Endothelial cell of umbilical vein (primary cell): ENCODE data around the gene DCHS2. TPM values are rescaled to one million over a fixed set of nuclear protein-coding genes. Genes with fewer than 3 reads are reported as not detected.

Source experiments
- BruUV-seq: library from RNA; stranded (reverse); fragments of 400-500 nt; replicated peaks from 2 replicates; lab custom pipeline; 2021; lab: Mats Ljungman, UMichigan
- CTCF ChIA-PET: fragments of 300-600, 350-600 bp; sonication (Branson Sonifier 250); formaldehyde crosslinking; loops from one replicate; lab custom pipeline; 2021; ENCODE audit warnings: antibody characterized with exemption, inconsistent platforms; lab: Charles Lee
- POLR2A ChIA-PET: fragments of 300-600, 350-600 bp; sonication (Branson Sonifier 250); formaldehyde crosslinking; loops from one replicate; lab custom pipeline; 2021; ENCODE audit warnings: antibody characterized with exemption, inconsistent platforms; lab: Charles Lee
- DNase-seq: peaks from one replicate; pipeline ENCODE4 v3.0.0-alpha.2; 2011; ENCODE audit warnings: low read depth, low spot score
- FAIRE-seq: peaks from 2 replicates; lab custom pipeline; 2011; peaks lifted over from hg19 to GRCh38; lab: Jason Lieb, UNC
- H2AFZ ChIP-seq: 2 replicates; pipeline ENCODE4 v1.6.0; 2012; ENCODE audit warnings: low read depth, low read length, control low read depth, inconsistent platforms
- H3K27ac ChIP-seq: 2 replicates; pipeline ENCODE4 v1.5.1; 2011; ENCODE audit warnings: low read depth, mild to moderate bottlenecking, control low read depth, low read length, moderate library complexity; ENCODE audit not compliant: insufficient read depth
- H3K27me3 ChIP-seq, 2 experiments: 2 replicates each; pipeline versions ENCODE4 v1.6.0 to v1.6.1; 2011; ENCODE audit warnings: low read length in 2 of 2, mixed read lengths in 1 of 2; ENCODE audit not compliant: control insufficient read depth in 2 of 2, insufficient read depth in 2 of 2
- H3K36me3 ChIP-seq, 2 experiments: 2 replicates in 1 of 2; 3 replicates in 1 of 2; pipeline ENCODE4 v1.5.1; 2011; ENCODE audit warnings: low read length in 2 of 2, mild to moderate bottlenecking in 1 of 2, moderate library complexity in 1 of 2; ENCODE audit not compliant: control insufficient read depth in 2 of 2, insufficient read depth in 2 of 2; ENCODE audit errors: extremely low read depth in 1 of 2
- H3K4me1 ChIP-seq: 3 replicates; pipeline ENCODE4 v1.5.1; 2011; ENCODE audit warnings: mild to moderate bottlenecking, low read length; ENCODE audit not compliant: control insufficient read depth, insufficient read depth; ENCODE audit errors: extremely low read depth
- H3K4me2 ChIP-seq: 2 replicates; pipeline ENCODE4 v1.6.1; 2011; ENCODE audit warnings: low read length, control low read depth, mixed read lengths; ENCODE audit not compliant: insufficient read depth
- H3K4me3 ChIP-seq, 3 experiments: fragments of 200-600 bp in 1 of 3; sonication (generic), shearing (Covaris generic) in 1 of 3; replicated peaks in 1 of 3; 2 replicates each; pipeline ENCODE4 v1.5.1; 2011 to 2016; ENCODE audit warnings: control low read depth in 3 of 3, low read length in 3 of 3, mild to moderate bottlenecking in 2 of 3, inconsistent platforms in 1 of 3, low read depth in 1 of 3, moderate library complexity in 1 of 3; ENCODE audit not compliant: insufficient read depth in 1 of 3
- H3K79me2 ChIP-seq: 2 replicates; pipeline ENCODE4 v1.6.0; 2012; ENCODE audit warnings: low read length, inconsistent platforms; ENCODE audit not compliant: control insufficient read depth, insufficient read depth
- H3K9ac ChIP-seq: replicated peaks from 2 replicates; pipeline ENCODE3; 2011; ENCODE audit warnings: low read length, control low read depth; ENCODE audit not compliant: insufficient read depth; ENCODE audit errors: extremely low read depth
- H3K9me1 ChIP-seq: replicated peaks from 3 replicates; pipeline ENCODE4 v1.6.0; 2011; ENCODE audit warnings: mild to moderate bottlenecking, low read length; ENCODE audit not compliant: control insufficient read depth, insufficient read depth; ENCODE audit errors: extremely low read depth
- H3K9me3 ChIP-seq: replicated peaks from 2 replicates; pipeline ENCODE4 v1.5.1; 2012; ENCODE audit warnings: low read length, inconsistent platforms; ENCODE audit not compliant: control insufficient read depth, insufficient read depth
- H4K20me1 ChIP-seq: replicated peaks from 2 replicates; pipeline ENCODE3; 2011; ENCODE audit warnings: mild to moderate bottlenecking, low read length; ENCODE audit not compliant: control insufficient read depth, insufficient read depth; ENCODE audit errors: extremely low read depth
- EZH2 ChIP-seq: IDR thresholded peaks from 2 replicates; pipeline ENCODE4 v1.6.1; 2012; ENCODE audit warnings: borderline replicate concordance, low read depth, mild to moderate bottlenecking, moderate library complexity, low read length, inconsistent platforms; ENCODE audit not compliant: severe bottlenecking
- FOS ChIP-seq: IDR thresholded peaks from 2 replicates; pipeline ENCODE4 v1.6.1; 2011; ENCODE audit warnings: mild to moderate bottlenecking, low read length, moderate library complexity, borderline replicate concordance; ENCODE audit not compliant: insufficient read depth
- GATA2 ChIP-seq: IDR thresholded peaks from 2 replicates; pipeline ENCODE4 v1.7.0; 2011; ENCODE audit warnings: low read depth, mild to moderate bottlenecking, moderate library complexity, mixed read lengths, low read length; ENCODE audit not compliant: insufficient read length, insufficient read depth
- JUN ChIP-seq: IDR thresholded peaks from 2 replicates; pipeline ENCODE4 v1.6.1; 2011; ENCODE audit warnings: borderline replicate concordance, low read depth; ENCODE audit not compliant: insufficient read length, insufficient read depth
- MAX ChIP-seq: IDR thresholded peaks from 2 replicates; pipeline ENCODE4 v1.6.1; 2011; ENCODE audit not compliant: insufficient read depth, insufficient read length
- MYC ChIP-seq: IDR thresholded peaks from one replicate; pipeline ENCODE4 v1.6.1; 2011; ENCODE audit warnings: mild to moderate bottlenecking, low read depth, low read length
- POLR2A ChIP-seq: IDR thresholded peaks from 2 replicates; pipeline ENCODE4 v1.6.1; 2012; ENCODE audit warnings: low read depth, mild to moderate bottlenecking, control low read depth, low read length
- POLR2AphosphoS5 ChIP-seq: IDR thresholded peaks from 2 replicates; pipeline ENCODE4 v1.6.1; 2012; ENCODE audit warnings: low read depth, mild to moderate bottlenecking, control low read depth, low read length, moderate library complexity; ENCODE audit not compliant: insufficient read depth
- dilution Hi-C: fragments of 300-500 bp; cut with MboI; formaldehyde crosslinking; loops from one replicate; pipeline ENCODE4 v1.15.0; 2019; ENCODE audit warnings: low sequenced_read_pairs; ENCODE audit not compliant: extremely low pct_ligation_motif_present
- intact Hi-C: fragments of 100-400 bp; cut with micrococcal nuclease; formaldehyde crosslinking; loops from one replicate; pipeline ENCODE4 v1.10.0; 2022
- polyA plus RNA-seq, 4 experiments: library from polyadenylated mRNA; depleted of rRNA in 3 of 4; stranded (reverse) in 3 of 4; unstranded in 1 of 4; fragments of >200 nt; gene quantifications; 2 replicates each; pipeline versions ENCODE4 v1.2.1 to v1.2.3, GENCODE V29; 2011 to 2012; ENCODE audit warnings: missing spikeins in 1 of 4
- total RNA-seq: library from RNA; stranded (reverse); gene quantifications from 2 replicates; pipeline ENCODE4 v1.2.3, GENCODE V29; 2021
- TF ChIP-seq, protein P1 (sequence below), 2 donors: IDR thresholded peaks; 1 replicate in 1 of 2; 2 replicates in 1 of 2; pipeline ENCODE4 v1.5.1; 2011; ENCODE audit warnings: low read length in 2 of 2, mild to moderate bottlenecking in 2 of 2, moderate library complexity in 2 of 2, control low read depth in 1 of 2, inconsistent platforms in 1 of 2, low read depth in 1 of 2; ENCODE audit not compliant: insufficient read depth in 1 of 2; ENCODE audit errors: extremely low read depth in 1 of 2

Gene DCHS2
- total and polyA plus RNA-seq, 2 donors (not counting 3 experiments of a cell fraction or from before 2014, with no cell fraction given) = not detected

- no TSS peak for BruUV-seq
- FAIRE-seq (no peak), DNase-seq (no peak)
- no peaks in the 10 kb centered on the region for H3K9me3 ChIP-seq
- no peak overlapping the region for H3K4me3 ChIP-seq
- ChIA-PET POLR2A (no interaction called here), CTCF (no interaction called here)
- H3K4me2 ChIP-seq = no peak overlapping the region
- H2AFZ ChIP-seq = no peak overlapping the region
- H3K9me1 ChIP-seq = no peaks in the 10 kb centered on the region
- dilution Hi-C loops (no loop called here), intact Hi-C loops (no loop called here)
- no peak overlapping the region for H3K27ac ChIP-seq
- no peaks in the 10 kb centered on the region for H3K4me1 ChIP-seq
- H3K9ac ChIP-seq = no peak overlapping the region
- no peaks in the 10 kb centered on the region for H3K79me2 ChIP-seq
- no peak for TF ChIP-seq JUN
- no peak for TF ChIP-seq POLR2AphosphoS5
- TF ChIP-seq EZH2 = no peak
- TF ChIP-seq MAX = no peak
- TF ChIP-seq FOS = no peak
- TF ChIP-seq, protein P1, sequence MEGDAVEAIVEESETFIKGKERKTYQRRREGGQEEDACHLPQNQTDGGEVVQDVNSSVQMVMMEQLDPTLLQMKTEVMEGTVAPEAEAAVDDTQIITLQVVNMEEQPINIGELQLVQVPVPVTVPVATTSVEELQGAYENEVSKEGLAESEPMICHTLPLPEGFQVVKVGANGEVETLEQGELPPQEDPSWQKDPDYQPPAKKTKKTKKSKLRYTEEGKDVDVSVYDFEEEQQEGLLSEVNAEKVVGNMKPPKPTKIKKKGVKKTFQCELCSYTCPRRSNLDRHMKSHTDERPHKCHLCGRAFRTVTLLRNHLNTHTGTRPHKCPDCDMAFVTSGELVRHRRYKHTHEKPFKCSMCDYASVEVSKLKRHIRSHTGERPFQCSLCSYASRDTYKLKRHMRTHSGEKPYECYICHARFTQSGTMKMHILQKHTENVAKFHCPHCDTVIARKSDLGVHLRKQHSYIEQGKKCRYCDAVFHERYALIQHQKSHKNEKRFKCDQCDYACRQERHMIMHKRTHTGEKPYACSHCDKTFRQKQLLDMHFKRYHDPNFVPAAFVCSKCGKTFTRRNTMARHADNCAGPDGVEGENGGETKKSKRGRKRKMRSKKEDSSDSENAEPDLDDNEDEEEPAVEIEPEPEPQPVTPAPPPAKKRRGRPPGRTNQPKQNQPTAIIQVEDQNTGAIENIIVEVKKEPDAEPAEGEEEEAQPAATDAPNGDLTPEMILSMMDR (IDR thresholded peaks at IDR 0.05; ENCODE audit: extremely low read depth in 1 of 2, insufficient read depth in 1 of 2, low read depth in 1 of 2, low read length in 2 of 2) = no peak
- no peak for TF ChIP-seq MYC
- TF ChIP-seq GATA2 = no peak
- TF ChIP-seq POLR2A = no peak
- H3K36me3 ChIP-seq = no peaks in the 10 kb centered on the region
- no peaks in the 10 kb centered on the region for H3K27me3 ChIP-seq
- H4K20me1 ChIP-seq = no peaks in the 10 kb centered on the region
Observed at GRCh38 chr4:154441124-154441523, 50.5 kb downstream of the DCHS2 start.
